Activated T-helper 1 cell treated with anti-CD3 and anti-CD28 coated beads, Interleukin-12 subunit alpha, Interleukin-12 subunit beta, Interleukin-2, Interleukin-4 antibody, amounts not matched to agents 30 ng/mL and 10 ng/mL and 1 ng/mL, durations not matched to agents 14 hours and 24 hours and 36 hours (primary cell): ENCODE results near the gene DNAJC22. TPM values are rescaled to one million over a fixed set of nuclear protein-coding genes. Genes with fewer than 3 reads are reported as not detected.
"Not testable (repeated sequence)": the region's sequence is repeated elsewhere in the genome, so short reads cannot be mapped to it uniquely, and the experiment has no call there.

ENCODE experiments used
- DNase-seq: peaks from one replicate; pipeline ENCODE4 v3.0.0; 2021; ENCODE audit warnings: low spot score
- H3K27ac Mint-ChIP-seq: one replicate; pipeline ENCODE4 v1.8.0; 2021; ENCODE audit warnings: mild to moderate bottlenecking, mixed read lengths
- H3K27me3 Mint-ChIP-seq: one replicate; pipeline ENCODE4 v1.8.0; 2022; ENCODE audit warnings: mild to moderate bottlenecking, moderate library complexity, mixed read lengths; ENCODE audit not compliant: insufficient read depth
- H3K36me3 Mint-ChIP-seq: one replicate; pipeline ENCODE4 v1.8.0; 2021; ENCODE audit warnings: low read depth, mixed read lengths
- H3K4me1 Mint-ChIP-seq: one replicate; pipeline ENCODE4 v1.8.0; 2021; ENCODE audit warnings: low read depth, mixed read lengths
- H3K4me3 Mint-ChIP-seq: one replicate; pipeline ENCODE4 v1.8.0; 2021; ENCODE audit warnings: mild to moderate bottlenecking, moderate library complexity, mixed read lengths
- H3K9me3 Mint-ChIP-seq: one replicate; pipeline ENCODE4 v1.8.0; 2021; ENCODE audit warnings: mixed read lengths
- intact Hi-C: fragments of 100-400 bp; cut with micrococcal nuclease; formaldehyde crosslinking; loops from one replicate; pipeline ENCODE4 v1.15.1; 2024
- total RNA-seq: library from RNA; stranded (reverse); gene quantifications from 2 replicates; pipeline ENCODE4 v1.2.3, GENCODE V29; 2022

The DNAJC22 gene
- total RNA-seq, 1 donor from 2014 or later, result 0.16 TPM

DNA sequence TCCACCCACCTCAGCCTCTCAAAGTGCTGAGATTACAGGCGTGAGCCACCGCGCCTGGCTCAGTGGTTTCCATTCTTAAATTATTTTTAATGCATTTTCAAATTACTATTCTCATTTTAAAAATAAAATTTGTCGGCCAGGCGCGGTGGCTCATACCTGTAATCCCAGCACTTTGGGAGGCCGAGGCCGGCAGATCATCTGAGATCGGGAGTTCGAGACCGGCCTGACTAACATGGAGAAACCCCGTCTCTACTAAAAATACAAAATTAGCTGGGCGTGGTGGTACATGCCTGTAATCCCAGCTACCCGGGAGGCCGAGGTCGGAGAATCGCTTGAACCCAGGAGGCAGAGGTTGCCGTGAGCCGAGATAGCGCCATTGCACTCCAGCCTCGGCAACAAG is 12.9 kb upstream of the DNAJC22 start:
- intact Hi-C loops, result loop anchor here (2.0 kb wide), 1 partner anchor 13 kb away; the partner anchor contains the start of gene DNAJC22
- not testable (repeated sequence) for H3K4me3 Mint-ChIP-seq, H3K9me3 Mint-ChIP-seq, DNase-seq, H3K27ac Mint-ChIP-seq
- H3K27me3 Mint-ChIP-seq, result peaks cover 50% of the 10 kb centered on the region
- peaks cover 21% of the 10 kb centered on the region for H3K4me1 Mint-ChIP-seq
- peaks cover 22% of the 10 kb centered on the region for H3K36me3 Mint-ChIP-seq

GRCh38 chr12:49334226-49334625 is 12.5 kb upstream of the DNAJC22 start:
- H3K4me1 Mint-ChIP-seq, result peaks cover 21% of the 10 kb centered on the region
- peaks cover 54% of the 10 kb centered on the region for H3K27me3 Mint-ChIP-seq
- no peak for DNase-seq
- H3K4me3 Mint-ChIP-seq, result no peak overlapping the region
- H3K36me3 Mint-ChIP-seq, result peaks cover 22% of the 10 kb centered on the region
- no peak overlapping the region for H3K27ac Mint-ChIP-seq
- intact Hi-C loops, result no loop called here
- H3K9me3 Mint-ChIP-seq, result no peaks in the 10 kb centered on the region

GRCh38 chr12:49334681-49335080 is 12.0 kb upstream of the DNAJC22 start:
- no peak for DNase-seq
- Mint-ChIP-seq H3K36me3 (peaks cover 21% of the 10 kb centered on the region), H3K27me3 (peaks cover 57% of the 10 kb centered on the region), H3K4me1 (peaks cover 21% of the 10 kb centered on the region), H3K4me3 (no peak overlapping the region), H3K27ac (peak overlapping the region; percentile 6), H3K9me3 (no peaks in the 10 kb centered on the region)
- intact Hi-C loops, result no loop called here

DNA sequence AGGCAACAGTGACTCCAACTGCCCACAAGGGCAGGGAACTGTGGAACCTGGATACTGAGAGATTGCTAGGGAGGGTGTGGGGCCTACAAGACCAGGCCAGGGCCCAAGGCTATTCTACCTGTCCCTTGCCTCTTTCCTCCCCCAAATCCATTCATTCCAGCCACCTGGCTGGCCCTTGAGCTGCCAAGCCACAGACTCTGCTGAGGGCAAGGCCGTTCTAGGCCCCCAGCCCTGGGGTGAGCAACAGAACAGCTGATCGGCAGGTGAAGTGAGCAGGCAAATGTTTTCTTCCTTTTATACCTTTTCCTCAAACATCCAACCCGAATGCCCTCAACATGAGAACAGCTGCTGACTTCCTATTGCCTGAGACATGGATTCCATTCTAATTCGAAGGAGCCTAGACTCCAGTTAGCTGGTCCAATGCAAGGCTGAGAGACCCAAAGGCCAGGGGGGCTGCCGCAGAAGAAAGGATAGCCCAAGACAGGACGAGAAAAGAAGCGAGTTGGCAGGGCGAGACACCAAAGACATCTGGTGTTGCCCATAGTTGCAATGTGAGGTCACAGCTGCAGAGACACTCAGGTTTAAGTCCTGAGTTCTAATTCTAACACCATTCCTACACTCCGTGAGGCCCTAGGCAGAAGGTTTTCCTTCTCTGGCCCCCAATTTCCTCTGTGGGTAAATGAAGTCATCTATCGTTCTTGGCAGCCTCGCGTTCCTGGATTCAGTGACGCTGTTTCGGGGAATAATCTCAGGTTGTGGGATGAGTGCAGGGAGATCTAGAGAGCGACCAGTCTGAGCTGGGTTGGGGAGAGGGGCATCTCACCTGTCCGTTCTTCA is 11.4 kb upstream of the DNAJC22 start:
- Mint-ChIP-seq H3K27me3 (peaks cover 63% of the 10 kb centered on the region), H3K9me3 (no peaks in the 10 kb centered on the region), H3K27ac (peak overlapping the region; percentile 50), H3K36me3 (peaks cover 18% of the 10 kb centered on the region), H3K4me1 (peaks cover 21% of the 10 kb centered on the region), H3K4me3 (no peak overlapping the region)
- DNase-seq, result no peak
- intact Hi-C loops, result no loop called here

GRCh38 chr12:49335955-49336644 is 10.6 kb upstream of the DNAJC22 start:
- Mint-ChIP-seq H3K27ac (peak overlapping the region; percentile 50), H3K4me3 (no peak overlapping the region), H3K36me3 (peaks cover 13% of the 10 kb centered on the region), H3K27me3 (peaks cover 70% of the 10 kb centered on the region), H3K4me1 (peaks cover 21% of the 10 kb centered on the region), H3K9me3 (no peaks in the 10 kb centered on the region)
- no peak for DNase-seq
- intact Hi-C loops, result no loop called here

GRCh38 chr12:49336645-49337584 is 9.8 kb upstream of the DNAJC22 start, which contains the start of gene C1QL4:
Gene C1QL4, minus strand, starts transcription at chr12:49337188. Its CDS starts 711 bp downstream, at chr12:49336477.
- peak within 1 kb of the TSS; percentile 52 for H3K27ac Mint-ChIP-seq
- H3K27me3 Mint-ChIP-seq, result peaks cover 76% of the 10 kb centered on the region
- intact Hi-C loops, result loop anchor here (1.0 kb wide), 3 partner anchors 9 to 49 kb away; partner anchors contain the start of genes DNAJC22 and TROAP
- H3K9me3 Mint-ChIP-seq, result no peaks in the 10 kb centered on the region
- H3K4me3 Mint-ChIP-seq, result peak within 1 kb of the TSS; percentile 63
- peak; percentile 83 for DNase-seq
- peaks cover 5% of the 10 kb centered on the region for H3K36me3 Mint-ChIP-seq
- peaks cover 21% of the 10 kb centered on the region for H3K4me1 Mint-ChIP-seq

DNA sequence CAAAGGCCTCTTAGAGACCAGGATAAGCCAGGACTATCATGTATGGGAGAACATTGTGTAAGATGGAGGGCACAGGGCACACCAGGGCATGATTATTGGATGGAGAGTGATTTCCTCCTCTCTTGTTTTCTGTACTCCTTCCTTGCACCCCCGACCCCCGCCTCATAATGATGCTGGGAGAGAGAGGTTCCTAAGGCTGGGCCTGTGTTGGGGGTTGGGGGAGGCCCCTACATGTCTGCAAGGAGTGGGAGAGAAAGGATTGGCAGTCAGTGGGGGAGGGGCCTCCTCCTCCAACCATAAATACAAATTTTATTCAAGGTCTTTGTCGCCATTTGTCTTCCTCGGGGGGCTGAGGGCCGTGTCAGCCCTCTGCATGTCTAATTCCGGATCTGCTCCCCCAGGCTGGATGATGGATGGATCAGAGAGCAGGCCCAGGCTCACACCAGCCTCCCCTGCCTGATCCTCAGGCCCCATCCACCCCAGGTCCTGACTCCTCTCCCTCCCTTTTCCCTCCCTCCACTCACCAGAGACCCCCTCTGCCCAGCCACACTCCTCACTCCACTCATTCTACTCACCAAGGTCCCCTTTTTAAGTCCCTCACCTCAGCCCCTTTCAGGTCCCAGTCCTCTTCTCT is 7.7 kb upstream of the DNAJC22 start:
- no peak for DNase-seq
- no peaks in the 10 kb centered on the region for H3K9me3 Mint-ChIP-seq
- peaks cover 25% of the 10 kb centered on the region for H3K4me1 Mint-ChIP-seq
- H3K4me3 Mint-ChIP-seq, result no peak overlapping the region
- H3K36me3 Mint-ChIP-seq, result no peaks in the 10 kb centered on the region
- intact Hi-C loops, result no loop called here
- peaks cover 79% of the 10 kb centered on the region for H3K27me3 Mint-ChIP-seq
- no peak overlapping the region for H3K27ac Mint-ChIP-seq

GRCh38 chr12:49339464-49339861 is 7.2 kb upstream of the DNAJC22 start:
- intact Hi-C loops, result no loop called here
- peaks cover 25% of the 10 kb centered on the region for H3K4me1 Mint-ChIP-seq
- H3K36me3 Mint-ChIP-seq, result no peaks in the 10 kb centered on the region
- no peak overlapping the region for H3K27ac Mint-ChIP-seq
- no peak overlapping the region for H3K4me3 Mint-ChIP-seq
- peaks cover 78% of the 10 kb centered on the region for H3K27me3 Mint-ChIP-seq
- H3K9me3 Mint-ChIP-seq, result no peaks in the 10 kb centered on the region
- no peak for DNase-seq

- H3K27ac Mint-ChIP-seq, result no peak overlapping the region
- H3K4me1 Mint-ChIP-seq, result peaks cover 25% of the 10 kb centered on the region
- intact Hi-C loops, result loop anchor here (5.0 kb wide), 4 partner anchors 208 to 358 kb away; partner anchors contain the start of genes DDN, DHH and TUBA1B
- no peak for DNase-seq
- H3K27me3 Mint-ChIP-seq, result peaks cover 70% of the 10 kb centered on the region
- no peak overlapping the region for H3K4me3 Mint-ChIP-seq
- H3K9me3 Mint-ChIP-seq, result no peaks in the 10 kb centered on the region
- no peaks in the 10 kb centered on the region for H3K36me3 Mint-ChIP-seq
Observed at GRCh38 chr12:49340095-49340870, 6.4 kb upstream of the DNAJC22 start.

GRCh38 chr12:49340971-49341776 is 5.5 kb upstream of the DNAJC22 start:
- peaks cover 26% of the 10 kb centered on the region for H3K4me1 Mint-ChIP-seq
- H3K4me3 Mint-ChIP-seq, result no peak overlapping the region
- DNase-seq, result no peak
- H3K36me3 Mint-ChIP-seq, result no peaks in the 10 kb centered on the region
- peaks cover 72% of the 10 kb centered on the region for H3K27me3 Mint-ChIP-seq
- intact Hi-C loops, result loop anchor here (5.0 kb wide), 4 partner anchors 209 to 359 kb away; partner anchors contain the start of genes DDN, DHH and TUBA1B
- no peaks in the 10 kb centered on the region for H3K9me3 Mint-ChIP-seq
- H3K27ac Mint-ChIP-seq, result no peak overlapping the region

GRCh38 chr12:49341777-49342065 is 5.0 kb upstream of the DNAJC22 start:
- Mint-ChIP-seq H3K27me3 (peaks cover 76% of the 10 kb centered on the region), H3K4me3 (no peak overlapping the region), H3K9me3 (no peaks in the 10 kb centered on the region), H3K27ac (no peak overlapping the region), H3K36me3 (no peaks in the 10 kb centered on the region), H3K4me1 (peaks cover 32% of the 10 kb centered on the region)
- no peak for DNase-seq
- intact Hi-C loops, result loop anchor here (1.0 to 5.0 kb wide), 7 partner anchors 18 to 359 kb away; partner anchors contain the start of genes DDN, DHH, SPATS2 and TROAP
